H1 (cell line): ENCODE results near the gene SH3RF3. TPM values are rescaled to one million over a fixed set of nuclear protein-coding genes. Genes with fewer than 3 reads are reported as not detected.

Experiments used
- CTCF ChIA-PET: fragments of 300-600 bp; sonication (Branson Sonifier 250); formaldehyde crosslinking; loops from one replicate; lab custom pipeline; 2021; ENCODE audit not compliant: partially characterized antibody; lab: Charles Lee
- POLR2A ChIA-PET: fragments of 300-600 bp; sonication (Branson Sonifier 250); formaldehyde crosslinking; loops from one replicate; lab custom pipeline; 2021; ENCODE audit warnings: inconsistent platforms; ENCODE audit not compliant: partially characterized antibody; lab: Charles Lee
- DNase-seq, 2 experiments: peaks; one replicate each; pipeline versions ENCODE4 v3.0.0 to v3.0.0-alpha.2; 2010 to 2022; ENCODE audit warnings: low spot score in 2 of 2, low read depth in 1 of 2, mixed read lengths in 1 of 2
- FAIRE-seq: peaks from 2 replicates; lab custom pipeline; 2011; peaks lifted over from hg19 to GRCh38; lab: Jason Lieb, UNC
- H2AFZ ChIP-seq: 2 replicates; pipeline ENCODE4 v1.8.1; 2012; ENCODE audit warnings: low read length, inconsistent platforms
- H2AK5ac ChIP-seq: 2 replicates; pipeline ENCODE4 v1.6.1; 2013; ENCODE audit warnings: low read depth, low read length
- H2BK120ac ChIP-seq: replicated peaks from 2 replicates; pipeline ENCODE3; 2013; ENCODE audit warnings: low read depth, low read length, inconsistent platforms
- H2BK12ac ChIP-seq: 2 replicates; pipeline ENCODE4 v1.6.1; 2013; ENCODE audit warnings: low read depth, low read length
- H2BK15ac ChIP-seq: 2 replicates; pipeline ENCODE4 v1.6.1; 2013; ENCODE audit warnings: low read length
- H2BK20ac ChIP-seq: 2 replicates; pipeline ENCODE4 v1.6.1; 2013; ENCODE audit warnings: low read length
- H2BK5ac ChIP-seq: 2 replicates; pipeline ENCODE4 v1.6.1; 2013; ENCODE audit warnings: low read depth, low read length
- H3K14ac ChIP-seq: 2 replicates; pipeline ENCODE4 v1.6.1; 2013; ENCODE audit warnings: inconsistent platforms; ENCODE audit not compliant: insufficient read length
- H3K18ac ChIP-seq: 2 replicates; pipeline ENCODE4 v1.6.1; 2013; ENCODE audit warnings: low read length; ENCODE audit errors: extremely low read depth
- H3K23ac ChIP-seq: 2 replicates; pipeline ENCODE4 v1.6.1; 2013; ENCODE audit warnings: inconsistent platforms; ENCODE audit not compliant: insufficient read length
- H3K23me2 ChIP-seq: 2 replicates; pipeline ENCODE4 v1.6.1; 2013; ENCODE audit warnings: low read depth, low read length
- H3K27ac ChIP-seq: 2 replicates; pipeline ENCODE4 v1.6.1; 2011; ENCODE audit warnings: low read depth, low read length, inconsistent platforms
- H3K27me3 ChIP-seq, 4 experiments: replicated peaks in 1 of 4; 1 replicate in 1 of 4; 2 replicates in 3 of 4; pipeline versions ENCODE4 v1.6.1 to v1.8.1; 2011 to 2013; ENCODE audit warnings: low read length in 3 of 4, mild to moderate bottlenecking in 3 of 4, inconsistent platforms in 2 of 4, mixed read lengths in 2 of 4, moderate library complexity in 1 of 4; ENCODE audit not compliant: control insufficient read depth in 3 of 4, insufficient read depth in 3 of 4; ENCODE audit errors: extremely low read depth in 1 of 4
- H3K36me3 ChIP-seq, 4 experiments: 2 replicates each; pipeline versions ENCODE4 v1.6.1 to v1.8.1; 2011 to 2013; ENCODE audit warnings: mild to moderate bottlenecking in 4 of 4, low read length in 3 of 4, moderate library complexity in 2 of 4, control low read depth in 1 of 4, inconsistent platforms in 1 of 4; ENCODE audit not compliant: insufficient read depth in 4 of 4, control insufficient read depth in 2 of 4
- H3K4ac ChIP-seq: replicated peaks from 2 replicates; pipeline ENCODE3; 2013; ENCODE audit warnings: low read length, low read depth, mixed read lengths, inconsistent platforms; ENCODE audit not compliant: insufficient read length
- H3K4me1 ChIP-seq, 4 experiments: replicated peaks in 1 of 4; 1 replicate in 1 of 4; 2 replicates in 3 of 4; pipeline versions ENCODE4 v1.6.1 to v1.8.1; 2011 to 2013; ENCODE audit warnings: low read length in 3 of 4, inconsistent platforms in 2 of 4, mixed read lengths in 1 of 4; ENCODE audit not compliant: insufficient read depth in 4 of 4, control insufficient read depth in 3 of 4
- H3K4me2 ChIP-seq, 2 experiments: 2 replicates each; pipeline versions ENCODE4 v1.6.1 to v1.8.1; 2011 to 2013; ENCODE audit warnings: low read depth in 2 of 2, low read length in 2 of 2, control low read depth in 1 of 2, inconsistent platforms in 1 of 2, mild to moderate bottlenecking in 1 of 2; ENCODE audit not compliant: insufficient read depth in 1 of 2
- H3K4me3 ChIP-seq, 4 experiments: fragments of 200-600, 300-600 bp in 1 of 4; sonication (generic), shearing (Covaris generic), sonication (Bioruptor Twin) in 1 of 4; 2 replicates each; pipeline versions ENCODE4 v1.5.1 to v1.8.1; 2011 to 2016; ENCODE audit warnings: low read length in 4 of 4, low read depth in 3 of 4, control low read depth in 2 of 4, inconsistent platforms in 2 of 4, mild to moderate bottlenecking in 2 of 4, mixed read lengths in 1 of 4, moderate library complexity in 1 of 4; ENCODE audit not compliant: insufficient read depth in 2 of 4; ENCODE audit errors: extremely low read depth in 1 of 4
- H3K56ac ChIP-seq: replicated peaks from 2 replicates; pipeline ENCODE3; 2013; ENCODE audit warnings: low read depth, mild to moderate bottlenecking, mixed read lengths, low read length, inconsistent platforms; ENCODE audit not compliant: insufficient read length
- H3K79me1 ChIP-seq: 2 replicates; pipeline ENCODE4 v1.6.1; 2013; ENCODE audit warnings: low read depth, low read length, control low read depth
- H3K79me2 ChIP-seq, 2 experiments: 2 replicates each; pipeline versions ENCODE4 v1.6.1 to v1.8.1; 2012 to 2013; ENCODE audit warnings: low read length in 2 of 2, mild to moderate bottlenecking in 2 of 2, inconsistent platforms in 1 of 2; ENCODE audit not compliant: insufficient read depth in 2 of 2, control insufficient read depth in 1 of 2
- H3K9ac ChIP-seq, 4 experiments: replicated peaks in 1 of 4; 1 replicate in 1 of 4; 2 replicates in 3 of 4; pipeline versions ENCODE4 v1.6.1 to v1.8.1; 2011 to 2013; ENCODE audit warnings: low read depth in 3 of 4, low read length in 3 of 4, control low read depth in 2 of 4, mild to moderate bottlenecking in 2 of 4, moderate library complexity in 2 of 4, inconsistent platforms in 1 of 4; ENCODE audit errors: extremely low read depth in 1 of 4
- H3K9me3 ChIP-seq, 2 experiments: 2 replicates each; pipeline versions ENCODE4 v1.6.1 to v1.8.1; 2012 to 2013; ENCODE audit warnings: mild to moderate bottlenecking in 2 of 2, moderate library complexity in 2 of 2, control low read depth in 1 of 2, inconsistent platforms in 1 of 2, low read depth in 1 of 2, low read length in 1 of 2, mixed read lengths in 1 of 2; ENCODE audit not compliant: insufficient read depth in 2 of 2
- H4K20me1 ChIP-seq, 2 experiments: replicated peaks in 1 of 2; 2 replicates each; pipeline versions ENCODE3 to v1.8.1; 2011 to 2013; ENCODE audit warnings: inconsistent platforms in 2 of 2, low read length in 2 of 2, mild to moderate bottlenecking in 1 of 2; ENCODE audit not compliant: insufficient read depth in 2 of 2, control insufficient read depth in 1 of 2
- H4K5ac ChIP-seq: 2 replicates; pipeline ENCODE4 v1.6.1; 2013; ENCODE audit warnings: low read length, low read depth, mixed read lengths, inconsistent platforms; ENCODE audit not compliant: insufficient read length
- H4K8ac ChIP-seq: 2 replicates; pipeline ENCODE4 v1.8.0; 2013; ENCODE audit warnings: mild to moderate bottlenecking, moderate library complexity, low read length, inconsistent platforms; ENCODE audit not compliant: insufficient read depth; ENCODE audit errors: extremely low read depth
- H4K91ac ChIP-seq: replicated peaks from 2 replicates; pipeline ENCODE3; 2013; ENCODE audit warnings: low read length, mixed read lengths, inconsistent platforms; ENCODE audit not compliant: insufficient read length
- BRCA1 ChIP-seq: IDR thresholded peaks from 2 replicates; pipeline ENCODE4 v1.6.1; 2012; ENCODE audit warnings: low read depth, low read length, improper control_type of control experiment
- JUN ChIP-seq: IDR thresholded peaks from 2 replicates; pipeline ENCODE4 v1.6.1; 2011; ENCODE audit warnings: low read depth, mild to moderate bottlenecking, improper control_type of control experiment, low read length
- KDM1A ChIP-seq: fragments of 200-600, 300-600 bp; sonication (generic); IDR thresholded peaks from 2 replicates; pipeline ENCODE4 v1.7.1; 2016; ENCODE audit warnings: mild to moderate bottlenecking, low read length, borderline replicate concordance
- RFX5 ChIP-seq: IDR thresholded peaks from 2 replicates; pipeline ENCODE4 v1.6.1; 2011; ENCODE audit warnings: low read depth, low read length, improper control_type of control experiment, borderline replicate concordance
- SAP30 ChIP-seq: fragments of 300-600 bp; sonication (generic); IDR thresholded peaks from 2 replicates; pipeline ENCODE4 v1.7.1; 2012; ENCODE audit warnings: low read length, moderate library complexity, mild to moderate bottlenecking, inconsistent platforms; ENCODE audit not compliant: insufficient read depth, insufficient replicate concordance
- SIN3A ChIP-seq, 2 experiments: IDR thresholded peaks in 1 of 2; conservative IDR thresholded peaks in 1 of 2; 2 replicates each; pipeline ENCODE4 v1.6.1; 2011 to 2012; ENCODE audit warnings: low read length in 2 of 2, improper control_type of control experiment in 1 of 2, low read depth in 1 of 2, mild to moderate bottlenecking in 1 of 2
- SIRT6 ChIP-seq: IDR thresholded peaks from one replicate; pipeline ENCODE4 v1.7.1; 2012; ENCODE audit warnings: low read length, inconsistent platforms
- TAF1 ChIP-seq: IDR thresholded peaks from 2 replicates; pipeline ENCODE4 v1.6.1; 2011; ENCODE audit warnings: mild to moderate bottlenecking, low read depth, low read length
- TAF7 ChIP-seq: optimal IDR thresholded peaks from 2 replicates; pipeline ENCODE3; 2011; ENCODE audit warnings: low read depth, mild to moderate bottlenecking, inconsistent platforms, low read length, moderate library complexity, borderline replicate concordance
- WGBS, 2 experiments: shearing (Covaris generic) in 1 of 2; methylation state at CpG; one replicate each; pipeline versions ENCODE4 v1.1.6 to v1.1.7; 2013 to 2015; ENCODE audit warnings: low lambda C conversion rate in 2 of 2, mixed read lengths in 2 of 2, inconsistent platforms in 1 of 2, low coverage in 1 of 2, missing lambda C conversion rate in 1 of 2; ENCODE audit not compliant: insufficient replicate concordance in 2 of 2, insufficient coverage in 1 of 2, insufficient read length in 1 of 2; ENCODE audit errors: extremely low coverage in 1 of 2, missing lambda C conversion rate in 1 of 2; 5-methylcytosine and 5-hydroxymethylcytosine counted together
- polyA plus RNA-seq, 7 experiments: library from polyadenylated mRNA; depleted of rRNA in 3 of 7; stranded (reverse) in 5 of 7; unstranded in 2 of 7; fragments of >200 nt in 5 of 7; fragments of 200-250 nt in 2 of 7; gene quantifications; 1 replicate in 5 of 7; 2 replicates in 1 of 7; 4 replicates in 1 of 7; pipeline versions ENCODE4 v1.2.1 to v1.2.3, GENCODE V29; 2011 to 2013; ENCODE audit warnings: missing spikeins in 2 of 7, mixed read lengths in 2 of 7
- total RNA-seq: library from RNA; stranded (reverse); fragmentation: NEBNext Ultra II Directional; extraction: Animal tissue kit (Norgen Biotek cat#: 25700); gene quantifications from 2 replicates; pipeline ENCODE4 v1.2.1, GENCODE V29; 2021

SH3RF3 gene
- total and polyA plus RNA-seq, 2 of the 8 experiments (the other 6 are each of a cell fraction or from before 2014, with no cell fraction given), result 0.11 to 0.65 TPM

GRCh38 chr2:109265369-109265768, 136.4 kb downstream of the SH3RF3 start:
- H2BK120ac ChIP-seq, result no peak overlapping the region
- no peak overlapping the region for H4K5ac ChIP-seq
- H2AFZ ChIP-seq, result no peak overlapping the region
- WGBS, 2 experiments, result 90% methylated on average over 2 of the region's 2 CpGs; no CpG with 5 or more reads in 1 of the 2 experiments
- no peak overlapping the region for H3K56ac ChIP-seq
- H3K27ac ChIP-seq, result no peak overlapping the region
- H3K23me2 ChIP-seq, result peaks cover 4% of the 10 kb centered on the region; the same call in 1 of the 2 replicates
- H2BK15ac ChIP-seq, result no peak overlapping the region
- no peak overlapping the region for H3K14ac ChIP-seq
- no peak overlapping the region for H3K4me2 ChIP-seq
- H3K79me1 ChIP-seq, result no peaks in the 10 kb centered on the region
- TF ChIP-seq BRCA1 (no peak), TAF1 (no peak), KDM1A (no peak), JUN (no peak), SIN3A (conservative IDR thresholded peaks at IDR 0.05 in 1 of 2, IDR thresholded peaks at IDR 0.05 in 1 of 2; ENCODE audit: low read depth in 1 of 2, low read length in 2 of 2) (no peak), RFX5 (no peak), SAP30 (no peak), SIRT6 (no peak), TAF7 (no peak)
- H2BK5ac ChIP-seq, result no peak overlapping the region
- ChIA-PET POLR2A (no interaction called here), CTCF (no interaction called here)
- H3K9me3 ChIP-seq, result no peaks in the 10 kb centered on the region
- H3K36me3 ChIP-seq, result no peaks in the 10 kb centered on the region
- no peak overlapping the region for H3K9ac ChIP-seq
- H2BK20ac ChIP-seq, result no peak overlapping the region
- no peak overlapping the region for H4K91ac ChIP-seq
- H4K8ac ChIP-seq, result no peak overlapping the region
- H4K20me1 ChIP-seq, result peaks cover 0 to 2% of the 10 kb centered on the region in 2 experiments
- peaks cover 0 to 3% of the 10 kb centered on the region in 2 experiments; a peak in 1 of 4 replicates for H3K79me2 ChIP-seq
- H3K4me1 ChIP-seq, result peaks cover 0 to 9% (median 3%) of the 10 kb centered on the region in 4 experiments; a peak in 2 of 7 replicates
- H2BK12ac ChIP-seq, result no peak overlapping the region
- no peak overlapping the region for H3K4me3 ChIP-seq
- H3K27me3 ChIP-seq, result no peaks in the 10 kb centered on the region
- H3K23ac ChIP-seq, result no peak overlapping the region
- H2AK5ac ChIP-seq, result no peak overlapping the region
- DNase-seq (no peak), FAIRE-seq (no peak)
- H3K18ac ChIP-seq, result no peak overlapping the region
- no peak overlapping the region for H3K4ac ChIP-seq
